Esophagus muscularis mucosa (tissue), 3 donors: ENCODE results near the gene KIRREL3.

Experiments used
- CTCF ChIP-seq, 3 experiments: fragments of 200-600 bp in 2 of 3; fragments of 450-650 bp in 1 of 3; sonication (generic) in 2 of 3; IDR thresholded peaks; one replicate each; pipeline ENCODE4 v1.5.1; 2017 to 2019; ENCODE audit warnings: antibody characterized with exemption in 3 of 3, mild to moderate bottlenecking in 2 of 3, moderate library complexity in 1 of 3
- POLR2A ChIP-seq: fragments of 450-650 bp; IDR thresholded peaks from one replicate; pipeline ENCODE4 v1.6.1; 2017; ENCODE audit warnings: antibody characterized with exemption, moderate library complexity, mild to moderate bottlenecking, low read depth

GRCh38 chr11:126754591-126755426 lies 245.8 kb downstream of the KIRREL3 start:
- no peak for TF ChIP-seq POLR2A
- no peak for TF ChIP-seq CTCF (IDR thresholded peaks at IDR 0.05)
